SU-DHL-6 (cell line): ENCODE data around the gene MTG2.

ENCODE experiments used
- H2AFZ ChIP-seq: fragments of 200-600 bp; sonication (generic); 2 replicates; pipeline ENCODE4 v1.6.1; 2014; ENCODE audit warnings: low read depth, mild to moderate bottlenecking, moderate library complexity, mixed read lengths, antibody characterized with exemption, low read length; ENCODE audit not compliant: severe bottlenecking
- H3F3A ChIP-seq: fragments of 200-600 bp; shearing (Covaris generic); 2 replicates; pipeline ENCODE4 v1.6.0; 2016; ENCODE audit warnings: antibody characterized with exemption, mild to moderate bottlenecking; ENCODE audit not compliant: insufficient read depth
- H3K27ac ChIP-seq: fragments of 200-600 bp; sonication (generic); 2 replicates; pipeline ENCODE4 v1.5.1; 2016; ENCODE audit warnings: low read depth, mild to moderate bottlenecking, low read length, moderate library complexity, mixed read lengths
- H3K27me3 ChIP-seq: fragments of 200-600 bp; sonication (generic), shearing (Covaris generic); 2 replicates; pipeline ENCODE4 v1.6.0; 2014; ENCODE audit warnings: mild to moderate bottlenecking, low read length
- H3K36me3 ChIP-seq: fragments of 200-600 bp; sonication (generic); 2 replicates; pipeline ENCODE4 v1.6.1; 2014; ENCODE audit warnings: mild to moderate bottlenecking, low read length, mixed read lengths
- H3K4me2 ChIP-seq: fragments of 300-600, 200-600 bp; shearing (Covaris generic), sonication (generic); 2 replicates; pipeline ENCODE4 v1.6.0; 2014; ENCODE audit warnings: low read length, low read depth, mild to moderate bottlenecking; ENCODE audit not compliant: poor library complexity, severe bottlenecking
- H3K4me3 ChIP-seq: fragments of 200-600 bp; sonication (generic); 2 replicates; pipeline ENCODE4 v1.5.1; 2014; ENCODE audit warnings: antibody characterized with exemption, low read length, mild to moderate bottlenecking, mixed read lengths; ENCODE audit not compliant: insufficient read depth, poor library complexity, severe bottlenecking
- H3K79me2 ChIP-seq: fragments of 200-600 bp; sonication (generic); 2 replicates; pipeline ENCODE4 v1.6.1; 2014; ENCODE audit warnings: mild to moderate bottlenecking, low read length, moderate library complexity; ENCODE audit not compliant: insufficient read depth
- H3K9ac ChIP-seq: fragments of 200-600 bp; sonication (generic); 2 replicates; pipeline ENCODE4 v1.7.0; 2014; ENCODE audit warnings: mild to moderate bottlenecking, low read length
- H3K9me2 ChIP-seq: fragments of 200-600 bp; sonication (generic); replicated peaks from 2 replicates; pipeline ENCODE4 v1.6.1; 2014; ENCODE audit warnings: low read length; ENCODE audit not compliant: insufficient read depth
- H3K9me3 ChIP-seq: fragments of 200-600 bp; sonication (generic); 2 replicates; pipeline ENCODE4 v1.6.1; 2014; ENCODE audit warnings: low read length, mixed read lengths; ENCODE audit not compliant: insufficient read depth
- H4K20me1 ChIP-seq: fragments of 200-600 bp; sonication (generic); 2 replicates; pipeline ENCODE4 v1.6.1; 2014; ENCODE audit warnings: low read depth, mild to moderate bottlenecking, antibody characterized with exemption, low read length, moderate library complexity, mixed read lengths
- CTCF ChIP-seq: fragments of 200-600 bp; sonication (generic); IDR thresholded peaks from one replicate; pipeline ENCODE4 v1.5.1; 2017; ENCODE audit warnings: antibody characterized with exemption, mild to moderate bottlenecking, low read length, moderate library complexity; ENCODE audit not compliant: insufficient read depth, poor library complexity, severe bottlenecking
- EZH2phosphoT487 ChIP-seq: fragments of 200-600 bp; sonication (generic), shearing (Covaris generic); conservative IDR thresholded peaks from 2 replicates; pipeline ENCODE4 v1.6.1; 2018; ENCODE audit warnings: mild to moderate bottlenecking, antibody characterized with exemption, low read length, moderate library complexity, mixed read lengths

MTG2 gene

GRCh38 chr20:62138912-62139311 lies 43.9 kb upstream of the MTG2 start:
- Histone ChIP-seq H3K4me2 (no peak overlapping the region), H3K79me2 (peaks cover 36% of the 10 kb centered on the region), H3K9ac (no peak overlapping the region), H2AFZ (no peak overlapping the region), H3K36me3 (peaks cover 12% of the 10 kb centered on the region), H3K27me3 (no peaks in the 10 kb centered on the region), H3K4me3 (no peak overlapping the region), H3K9me2 (no peaks in the 10 kb centered on the region), H3F3A (peaks cover 20% of the 10 kb centered on the region), H4K20me1 (peaks cover 8% of the 10 kb centered on the region; the same call in 1 of the 2 replicates), H3K27ac (no peak overlapping the region), H3K9me3 (no peaks in the 10 kb centered on the region)
- TF ChIP-seq CTCF (no peak), EZH2phosphoT487 (no peak)

- H3K79me2 ChIP-seq: peaks cover 41% of the 10 kb centered on the region
- H3K4me3 ChIP-seq: no peak overlapping the region
- peaks cover 20% of the 10 kb centered on the region for H3F3A ChIP-seq
- H3K36me3 ChIP-seq: peaks cover 12% of the 10 kb centered on the region
- no peak overlapping the region for H3K9ac ChIP-seq
- H3K4me2 ChIP-seq: no peak overlapping the region
- no peaks in the 10 kb centered on the region for H3K27me3 ChIP-seq
- TF ChIP-seq CTCF: no peak
- TF ChIP-seq EZH2phosphoT487: no peak
- H3K27ac ChIP-seq: no peak overlapping the region
- H3K9me3 ChIP-seq: no peaks in the 10 kb centered on the region
- no peak overlapping the region for H2AFZ ChIP-seq
- H3K9me2 ChIP-seq: no peaks in the 10 kb centered on the region
- H4K20me1 ChIP-seq: peaks cover 8% of the 10 kb centered on the region; the same call in 1 of the 2 replicates
Observed at GRCh38 chr20:62139636-62140035, 43.2 kb upstream of the MTG2 start.

- Histone ChIP-seq H3K4me2 (peak overlapping the region; percentile 88), H3K79me2 (peaks cover 55% of the 10 kb centered on the region), H3K36me3 (peaks cover 7% of the 10 kb centered on the region), H3K9me3 (no peaks in the 10 kb centered on the region), H3K27me3 (no peaks in the 10 kb centered on the region), H4K20me1 (peaks cover 5% of the 10 kb centered on the region; the same call in 1 of the 2 replicates), H2AFZ (no peak overlapping the region), H3K9me2 (no peaks in the 10 kb centered on the region), H3K4me3 (no peak overlapping the region), H3F3A (peaks cover 17% of the 10 kb centered on the region), H3K9ac (peak overlapping the region; percentile 76), H3K27ac (no peak overlapping the region)
- TF ChIP-seq CTCF: no peak
- no peak for TF ChIP-seq EZH2phosphoT487
Observed at GRCh38 chr20:62141043-62141396, 41.8 kb upstream of the MTG2 start.
